ENCODE results near the gene HABP4. TPM values are rescaled to one million over a fixed set of nuclear protein-coding genes. Genes with fewer than 3 reads are reported as not detected.
A peak's percentile ranks its signal among the peaks of the same experiment; 100 is the strongest.

HABP4 gene
- total RNA-seq, 1 donor from 2014 or later = 23.1 TPM

- Histone ChIP-seq H3K27me3 (ENCODE audit: low read depth) (no peaks in the 10 kb centered on the region), H3K27ac (replicated peaks) (no peak overlapping the region), H3K36me3 (no peaks in the 10 kb centered on the region), H3K9me3 (replicated peaks) (peaks cover 5% of the 10 kb centered on the region), H3K4me3 (no peak overlapping the region), H3K4me1 (no peaks in the 10 kb centered on the region)
- intact Hi-C loops (cut with micrococcal nuclease) = no loop called here
- TF ChIP-seq CTCF (IDR thresholded peaks at IDR 0.05; ENCODE audit: borderline replicate concordance) = no peak
- DNase-seq = no peak
These were observed 13.4 kb upstream of the HABP4 start for GRCh38 chr9:96436456-96437126.

DNA sequence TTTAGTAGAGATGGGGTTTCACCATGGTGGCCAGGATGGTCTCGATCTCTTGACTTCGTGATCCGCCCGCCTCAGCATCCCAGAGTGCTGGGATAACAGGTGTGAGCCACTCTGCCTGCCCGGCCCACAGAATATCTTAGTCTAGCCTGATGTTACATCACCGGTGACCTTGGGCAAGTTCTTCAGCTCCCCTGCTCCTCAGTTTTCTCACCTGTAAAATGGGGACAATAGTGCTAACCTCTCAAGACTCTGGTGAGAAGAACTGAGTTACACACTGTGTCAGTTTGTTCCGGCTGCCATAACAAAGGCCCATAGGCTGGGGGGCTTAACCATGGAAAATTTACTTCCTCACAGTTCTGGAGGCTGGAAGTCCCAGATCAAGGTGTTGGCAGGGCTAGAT lies 12.5 kb upstream of the HABP4 start:
- H3K4me1 ChIP-seq = no peaks in the 10 kb centered on the region
- TF ChIP-seq CTCF (IDR thresholded peaks at IDR 0.05; ENCODE audit: borderline replicate concordance) = no peak

GRCh38 chr9:96440671-96441199 lies 9.2 kb upstream of the HABP4 start:
- Histone ChIP-seq H3K9me3 (replicated peaks) (no peaks in the 10 kb centered on the region), H3K27ac (replicated peaks) (no peak overlapping the region), H3K4me3 (no peak overlapping the region), H3K36me3 (no peaks in the 10 kb centered on the region), H3K4me1 (no peaks in the 10 kb centered on the region), H3K27me3 (ENCODE audit: low read depth) (no peaks in the 10 kb centered on the region)
- intact Hi-C loops (cut with micrococcal nuclease) = no loop called here
- TF ChIP-seq CTCF (IDR thresholded peaks at IDR 0.05; ENCODE audit: borderline replicate concordance) = no peak
- DNase-seq = no peak

More for the DNA sequence above, 12.5 kb upstream of the HABP4 start:
- H3K27ac ChIP-seq (replicated peaks) = no peak overlapping the region
- H3K9me3 ChIP-seq (replicated peaks) = peaks cover 5% of the 10 kb centered on the region
- H3K27me3 ChIP-seq (ENCODE audit: low read depth) = no peaks in the 10 kb centered on the region
- H3K36me3 ChIP-seq = no peaks in the 10 kb centered on the region
- no peak for DNase-seq
- no peak overlapping the region for H3K4me3 ChIP-seq
- intact Hi-C loops (cut with micrococcal nuclease) = no loop called here

GRCh38 chr9:96441798-96442445 lies 8.0 kb upstream of the HABP4 start:
- no peaks in the 10 kb centered on the region for H3K4me1 ChIP-seq
- H3K27ac ChIP-seq (replicated peaks) = no peak overlapping the region
- intact Hi-C loops (cut with micrococcal nuclease) = no loop called here
- TF ChIP-seq CTCF (IDR thresholded peaks at IDR 0.05; ENCODE audit: borderline replicate concordance) = peak; percentile 59
- no peak for DNase-seq
- H3K9me3 ChIP-seq (replicated peaks) = no peaks in the 10 kb centered on the region
- no peaks in the 10 kb centered on the region for H3K36me3 ChIP-seq
- no peaks in the 10 kb centered on the region for H3K27me3 ChIP-seq (ENCODE audit: low read depth)
- H3K4me3 ChIP-seq = no peak overlapping the region

GRCh38 chr9:96442491-96442890 lies 7.5 kb upstream of the HABP4 start:
- intact Hi-C loops (cut with micrococcal nuclease) = no loop called here
- H3K27ac ChIP-seq (replicated peaks) = no peak overlapping the region
- DNase-seq = no peak

More at GRCh38 chr9:96442491-96442890, 7.5 kb upstream of the HABP4 start:
- no peak for TF ChIP-seq CTCF (IDR thresholded peaks at IDR 0.05; ENCODE audit: borderline replicate concordance)
- H3K4me3 ChIP-seq = no peak overlapping the region
- no peaks in the 10 kb centered on the region for H3K27me3 ChIP-seq (ENCODE audit: low read depth)
- H3K4me1 ChIP-seq = no peaks in the 10 kb centered on the region
- H3K9me3 ChIP-seq (replicated peaks) = no peaks in the 10 kb centered on the region
- H3K36me3 ChIP-seq = no peaks in the 10 kb centered on the region
